Suprapubic skin (tissue), 4 donors: ENCODE data around the gene ZFP1.

Source experiments
- CTCF ChIP-seq, 2 donors: fragments of 200-600 bp in 1 of 2; fragments of 450-650 bp in 1 of 2; sonication (generic) in 1 of 2; IDR thresholded peaks; one replicate each; pipeline ENCODE4 v1.5.1; 2016 to 2019; ENCODE audit warnings: antibody characterized with exemption in 2 of 2, mild to moderate bottlenecking in 1 of 2, moderate library complexity in 1 of 2
- EP300 ChIP-seq: sonication (generic); formaldehyde crosslinking; IDR thresholded peaks from one replicate; pipeline ENCODE4 v1.6.1; 2017; ENCODE audit warnings: antibody characterized with exemption
- POLR2AphosphoS5 ChIP-seq, 3 donors: sonication (generic); formaldehyde crosslinking; IDR thresholded peaks; one replicate each; pipeline ENCODE4 v1.6.1; 2017; ENCODE audit warnings: antibody characterized with exemption in 3 of 3

- TF ChIP-seq CTCF (IDR thresholded peaks at IDR 0.05): no peak
- no peak for TF ChIP-seq EP300
- no peak for TF ChIP-seq POLR2AphosphoS5 (IDR thresholded peaks at IDR 0.05)
Observed at GRCh38 chr16:75127713-75128415, 20.5 kb upstream of the ZFP1 start.
